ENCODE results near the gene SRGAP3.

DNA sequence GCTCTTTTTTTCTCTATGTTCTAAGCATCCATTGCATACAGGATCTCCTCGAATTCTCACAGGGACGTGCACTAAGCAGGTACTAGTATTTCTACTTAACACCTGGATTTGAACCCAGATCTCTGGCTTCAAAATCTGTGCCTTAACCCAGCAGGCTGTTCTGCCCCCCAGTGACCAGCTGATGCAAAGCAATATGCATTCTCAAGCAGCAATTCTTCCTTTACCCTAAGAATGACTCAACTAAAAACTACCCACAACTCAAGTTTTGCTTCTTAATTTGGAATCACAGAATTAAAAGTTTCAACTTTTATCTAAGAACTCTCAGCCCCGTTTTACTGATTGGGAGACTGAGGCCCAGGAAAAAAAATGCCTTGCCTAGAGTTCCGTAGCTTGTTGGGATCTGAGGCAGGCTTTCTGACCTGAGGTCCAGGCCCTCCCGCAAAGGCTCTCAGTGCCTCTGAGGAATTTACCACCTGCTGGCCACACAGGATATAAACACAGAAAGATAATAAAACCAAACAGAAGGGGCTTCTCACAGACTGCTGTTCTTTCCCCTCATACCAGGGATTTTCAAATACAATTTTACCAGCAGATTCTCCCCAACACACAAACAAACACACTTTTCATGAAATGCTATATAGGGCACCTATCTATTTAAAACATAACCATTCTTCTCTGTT lies 170.7 kb downstream of the SRGAP3 start:
- TF ChIP-seq, protein P1, sequence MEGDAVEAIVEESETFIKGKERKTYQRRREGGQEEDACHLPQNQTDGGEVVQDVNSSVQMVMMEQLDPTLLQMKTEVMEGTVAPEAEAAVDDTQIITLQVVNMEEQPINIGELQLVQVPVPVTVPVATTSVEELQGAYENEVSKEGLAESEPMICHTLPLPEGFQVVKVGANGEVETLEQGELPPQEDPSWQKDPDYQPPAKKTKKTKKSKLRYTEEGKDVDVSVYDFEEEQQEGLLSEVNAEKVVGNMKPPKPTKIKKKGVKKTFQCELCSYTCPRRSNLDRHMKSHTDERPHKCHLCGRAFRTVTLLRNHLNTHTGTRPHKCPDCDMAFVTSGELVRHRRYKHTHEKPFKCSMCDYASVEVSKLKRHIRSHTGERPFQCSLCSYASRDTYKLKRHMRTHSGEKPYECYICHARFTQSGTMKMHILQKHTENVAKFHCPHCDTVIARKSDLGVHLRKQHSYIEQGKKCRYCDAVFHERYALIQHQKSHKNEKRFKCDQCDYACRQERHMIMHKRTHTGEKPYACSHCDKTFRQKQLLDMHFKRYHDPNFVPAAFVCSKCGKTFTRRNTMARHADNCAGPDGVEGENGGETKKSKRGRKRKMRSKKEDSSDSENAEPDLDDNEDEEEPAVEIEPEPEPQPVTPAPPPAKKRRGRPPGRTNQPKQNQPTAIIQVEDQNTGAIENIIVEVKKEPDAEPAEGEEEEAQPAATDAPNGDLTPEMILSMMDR (IDR thresholded peaks at IDR 0.05) = no peak
- no peak for TF ChIP-seq ZFX (IDR thresholded peaks at IDR 0.05; ENCODE audit: borderline replicate concordance)
